Measurements from ENCODE around the gene FGFRL1. TPM values are rescaled to one million over a fixed set of nuclear protein-coding genes. Genes with fewer than 3 reads are reported as not detected.

Gene FGFRL1
- total and polyA plus RNA-seq, 2 experiments from 2014 or later, result 22.9 to 40.7 TPM

DNA sequence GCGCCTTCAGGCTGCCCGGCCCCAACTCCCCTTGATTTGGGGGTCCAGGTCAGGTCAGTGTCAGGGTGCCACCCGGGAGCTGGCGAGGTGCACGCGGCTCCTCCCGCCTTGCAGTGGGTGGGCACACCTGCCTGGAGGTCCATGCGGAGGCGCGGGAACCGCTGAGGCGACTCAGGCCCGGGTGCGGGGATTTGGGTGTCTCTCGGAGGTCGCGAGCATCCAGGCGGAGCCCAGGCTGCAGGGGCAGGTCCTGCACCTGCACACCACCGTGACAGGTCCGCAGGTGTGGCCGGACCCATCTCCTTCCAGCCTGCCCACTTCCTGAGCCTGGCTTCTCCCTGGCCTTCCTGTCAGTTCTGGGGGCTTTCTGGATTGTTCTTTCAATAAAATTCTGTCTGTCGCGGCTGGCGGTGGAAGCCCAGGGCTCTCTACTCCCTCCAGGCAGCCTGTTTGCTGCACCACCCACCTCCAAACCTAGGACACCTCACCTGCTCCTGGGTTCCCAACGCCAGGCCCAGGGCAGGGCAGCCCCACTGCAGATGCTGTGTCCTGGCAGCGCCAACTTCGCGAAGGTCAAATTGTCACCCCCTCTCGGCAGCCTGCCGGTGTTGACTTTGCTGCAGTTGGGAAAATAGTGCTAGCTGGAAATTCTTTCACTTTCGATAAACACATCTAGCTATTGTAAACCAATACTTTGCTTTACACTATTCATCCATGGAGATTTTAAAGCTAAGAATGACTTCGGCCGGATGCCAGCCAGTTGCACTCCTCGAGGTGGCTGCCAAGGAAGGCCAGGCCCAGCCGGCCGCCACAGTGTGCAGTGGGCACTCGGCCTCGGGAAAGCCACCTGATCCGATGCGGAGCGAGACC is 35.9 kb downstream of the FGFRL1 start:
- H3K4me3 ChIP-seq, result no peak overlapping the region
- H3K4me1 ChIP-seq (ENCODE audit: low read depth), result no peaks in the 10 kb centered on the region
- H3K9me3 ChIP-seq (ENCODE audit: low read depth), result no peaks in the 10 kb centered on the region
- H3K36me3 ChIP-seq, result no peaks in the 10 kb centered on the region
- TF ChIP-seq, protein P1, sequence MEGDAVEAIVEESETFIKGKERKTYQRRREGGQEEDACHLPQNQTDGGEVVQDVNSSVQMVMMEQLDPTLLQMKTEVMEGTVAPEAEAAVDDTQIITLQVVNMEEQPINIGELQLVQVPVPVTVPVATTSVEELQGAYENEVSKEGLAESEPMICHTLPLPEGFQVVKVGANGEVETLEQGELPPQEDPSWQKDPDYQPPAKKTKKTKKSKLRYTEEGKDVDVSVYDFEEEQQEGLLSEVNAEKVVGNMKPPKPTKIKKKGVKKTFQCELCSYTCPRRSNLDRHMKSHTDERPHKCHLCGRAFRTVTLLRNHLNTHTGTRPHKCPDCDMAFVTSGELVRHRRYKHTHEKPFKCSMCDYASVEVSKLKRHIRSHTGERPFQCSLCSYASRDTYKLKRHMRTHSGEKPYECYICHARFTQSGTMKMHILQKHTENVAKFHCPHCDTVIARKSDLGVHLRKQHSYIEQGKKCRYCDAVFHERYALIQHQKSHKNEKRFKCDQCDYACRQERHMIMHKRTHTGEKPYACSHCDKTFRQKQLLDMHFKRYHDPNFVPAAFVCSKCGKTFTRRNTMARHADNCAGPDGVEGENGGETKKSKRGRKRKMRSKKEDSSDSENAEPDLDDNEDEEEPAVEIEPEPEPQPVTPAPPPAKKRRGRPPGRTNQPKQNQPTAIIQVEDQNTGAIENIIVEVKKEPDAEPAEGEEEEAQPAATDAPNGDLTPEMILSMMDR (IDR thresholded peaks at IDR 0.05; ENCODE audit: low read depth, low read length), result no peak
- DNase-seq (ENCODE audit: low read depth in 1 of 2, low spot score in 1 of 2), result no peak
- H3K27ac ChIP-seq, result no peak overlapping the region
- H3K27me3 ChIP-seq, result peaks cover 50% of the 10 kb centered on the region

DNA sequence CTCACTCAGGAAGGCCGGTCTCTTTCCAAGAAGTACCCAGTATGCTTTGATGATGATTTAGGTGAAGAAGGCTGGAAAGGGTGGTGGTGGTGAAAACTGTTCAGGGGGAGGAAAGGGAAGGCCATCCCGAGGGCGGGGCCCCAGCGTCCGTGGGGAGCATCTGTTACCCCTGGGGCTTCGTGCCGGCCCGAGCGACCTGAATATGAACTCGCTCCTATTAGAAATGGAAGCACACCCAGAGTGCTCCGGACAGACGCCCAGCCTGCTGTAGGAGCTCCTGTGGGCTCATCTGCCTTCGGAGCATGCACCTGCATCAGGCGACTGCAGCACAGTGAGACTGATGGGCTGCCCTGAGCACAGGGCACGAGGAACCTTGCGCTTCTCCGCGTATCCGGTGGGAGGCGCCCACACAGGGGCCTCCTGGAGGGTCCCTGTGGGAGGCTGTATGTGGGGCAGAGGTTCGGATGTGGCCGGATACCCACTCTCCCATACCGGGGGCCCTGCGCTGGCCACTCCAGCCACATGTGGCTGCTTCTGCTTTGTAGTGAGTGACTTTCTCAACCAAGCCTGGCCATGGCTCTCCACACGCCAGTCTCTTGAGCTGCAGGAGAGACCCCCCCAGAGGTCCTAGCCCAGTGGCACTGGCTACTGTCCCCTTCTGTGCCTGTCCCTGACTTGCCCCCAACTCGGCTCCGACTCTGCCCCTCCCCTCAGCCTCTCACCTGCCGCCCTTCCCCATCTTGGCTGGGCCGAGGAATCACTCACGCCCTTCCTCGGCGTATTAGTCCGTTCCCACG is 36.7 kb downstream of the FGFRL1 start:
- TF ChIP-seq, protein P1 (IDR thresholded peaks at IDR 0.05; ENCODE audit: low read depth, low read length), result no peak
- no peak for DNase-seq (ENCODE audit: low read depth in 1 of 2, low spot score in 1 of 2)

DNA sequence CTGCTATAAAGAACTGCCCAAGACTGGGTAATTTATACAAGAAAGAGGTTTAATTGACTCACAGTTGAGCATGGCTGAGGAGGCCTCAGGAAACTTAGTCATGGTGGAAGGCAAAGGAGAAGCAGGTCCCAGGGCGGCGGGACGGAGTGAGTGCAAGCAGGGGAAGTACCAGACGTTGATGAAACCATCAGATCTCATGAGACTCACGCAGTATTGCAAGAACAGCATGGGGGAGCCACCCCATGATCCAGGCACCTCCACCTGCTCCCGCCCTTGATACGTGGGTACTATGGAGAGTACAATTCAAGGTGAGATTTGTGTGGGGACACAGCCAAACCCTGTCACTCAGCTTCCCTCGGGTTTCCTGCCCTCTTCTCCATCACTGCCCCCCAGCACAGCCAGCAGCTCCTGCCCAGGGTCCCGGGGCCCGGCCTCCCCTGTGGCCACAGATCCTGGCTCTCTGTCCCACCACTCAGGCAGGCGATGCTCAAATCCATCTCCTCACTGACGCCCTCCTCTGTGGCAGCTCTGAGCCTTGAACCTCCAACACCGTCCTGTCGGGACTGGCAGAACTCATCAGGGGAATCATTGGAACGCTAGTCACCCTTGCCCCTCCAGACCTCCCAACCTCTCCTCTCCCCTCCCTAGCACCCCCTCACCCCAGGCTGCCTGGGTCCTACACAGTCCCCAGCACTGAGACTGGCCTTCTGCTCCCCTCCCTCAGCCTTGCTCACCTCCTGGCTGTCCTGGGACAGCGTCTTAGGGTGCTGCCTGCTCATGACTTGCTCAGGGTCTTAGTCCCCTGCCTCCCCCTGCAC is 37.6 kb downstream of the FGFRL1 start:
- Histone ChIP-seq H3K27ac (no peak overlapping the region), H3K9me3 (ENCODE audit: low read depth) (no peaks in the 10 kb centered on the region), H3K36me3 (no peaks in the 10 kb centered on the region), H3K27me3 (peaks cover 63% of the 10 kb centered on the region), H3K4me3 (no peak overlapping the region), H3K4me1 (ENCODE audit: low read depth) (no peaks in the 10 kb centered on the region)
- no peak for DNase-seq (ENCODE audit: low read depth in 1 of 2, low spot score in 1 of 2)
- TF ChIP-seq, protein P1 (IDR thresholded peaks at IDR 0.05; ENCODE audit: low read depth, low read length), result no peak

More for the DNA sequence above, 36.7 kb downstream of the FGFRL1 start:
- no peak overlapping the region for H3K4me3 ChIP-seq
- no peaks in the 10 kb centered on the region for H3K9me3 ChIP-seq (ENCODE audit: low read depth)
- H3K36me3 ChIP-seq, result no peaks in the 10 kb centered on the region
- H3K4me1 ChIP-seq (ENCODE audit: low read depth), result no peaks in the 10 kb centered on the region
- peaks cover 59% of the 10 kb centered on the region for H3K27me3 ChIP-seq
- no peak overlapping the region for H3K27ac ChIP-seq

DNA sequence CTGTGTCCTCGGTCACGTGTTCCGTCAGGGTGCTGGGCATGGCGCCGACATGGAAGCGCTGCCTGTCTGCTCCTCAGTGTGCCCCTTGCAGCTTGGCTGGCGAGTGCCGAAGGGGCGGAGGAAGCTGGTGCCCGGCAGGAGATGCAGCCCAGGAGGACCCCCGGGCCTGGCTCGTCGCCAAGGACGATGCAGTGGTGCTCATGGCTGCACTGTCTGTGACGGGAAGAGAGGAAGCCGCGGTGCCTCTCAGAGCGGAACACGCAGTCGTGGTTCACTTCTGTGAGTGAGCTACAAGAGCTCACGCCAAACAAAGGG is 38.1 kb downstream of the FGFRL1 start:
- H3K27me3 ChIP-seq, result peaks cover 61% of the 10 kb centered on the region
- H3K4me3 ChIP-seq, result no peak overlapping the region
- no peak for DNase-seq (ENCODE audit: low read depth in 1 of 2, low spot score in 1 of 2)
- TF ChIP-seq, protein P1 (IDR thresholded peaks at IDR 0.05; ENCODE audit: low read depth, low read length), result no peak
- no peaks in the 10 kb centered on the region for H3K36me3 ChIP-seq
- H3K27ac ChIP-seq, result no peak overlapping the region
- H3K4me1 ChIP-seq (ENCODE audit: low read depth), result no peaks in the 10 kb centered on the region
- no peaks in the 10 kb centered on the region for H3K9me3 ChIP-seq (ENCODE audit: low read depth)

DNA sequence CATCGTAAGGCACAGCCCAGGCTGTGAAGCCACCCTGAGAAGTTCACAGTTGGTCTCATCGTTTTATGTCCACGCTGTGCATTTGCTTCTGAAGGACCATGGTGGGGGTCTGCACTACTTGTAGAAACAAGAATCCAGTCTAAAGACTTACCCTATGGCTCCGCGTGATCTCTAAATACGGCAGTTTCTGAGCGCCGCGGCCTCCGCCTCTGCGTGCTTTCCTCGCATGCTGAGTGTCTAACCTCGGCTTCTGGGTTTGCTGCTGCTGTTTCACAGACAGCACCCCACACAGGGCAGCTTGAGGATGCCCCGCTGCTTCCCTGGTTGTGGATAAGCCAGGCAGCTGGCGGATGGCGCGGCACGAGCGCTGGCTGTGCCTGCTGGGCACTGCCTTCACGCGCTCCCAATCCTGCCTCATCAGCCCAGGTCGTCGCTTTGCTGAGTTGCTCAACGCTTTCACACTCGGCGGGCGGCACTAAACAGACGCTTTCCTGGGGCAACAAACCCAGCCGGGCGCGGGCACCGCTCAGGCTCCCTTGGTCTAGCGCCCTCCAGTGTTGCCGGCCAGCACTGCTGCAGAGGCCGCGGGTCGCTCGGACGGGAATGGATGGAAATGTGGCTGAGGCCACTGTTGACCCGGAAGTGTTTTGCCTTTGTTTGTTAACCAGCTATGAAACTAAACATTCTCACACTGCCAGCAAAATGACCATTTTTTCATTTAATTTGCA is 39.2 kb downstream of the FGFRL1 start:
- H3K9me3 ChIP-seq (ENCODE audit: low read depth), result no peaks in the 10 kb centered on the region
- peaks cover 55% of the 10 kb centered on the region for H3K27me3 ChIP-seq
- no peak overlapping the region for H3K27ac ChIP-seq
- peak in 1 of 2 donors; percentile 23 for DNase-seq (ENCODE audit: low read depth in 1 of 2, low spot score in 1 of 2)
- H3K4me3 ChIP-seq, result no peak overlapping the region
- TF ChIP-seq, protein P1 (IDR thresholded peaks at IDR 0.05; ENCODE audit: low read depth, low read length), result peak; percentile 41
- H3K4me1 ChIP-seq (ENCODE audit: low read depth), result no peaks in the 10 kb centered on the region
- H3K36me3 ChIP-seq, result no peaks in the 10 kb centered on the region
